ENCODE measurements around the gene CCDC92.

CCDC92 gene

GRCh38 chr12:123972457-123973401 is at the start of gene CCDC92, which contains the start of gene ZNF664:
Gene CCDC92, minus strand, starts transcription at chr12:123972831. Its CDS starts 28,526 bp downstream, at chr12:123944305.
Gene ZNF664, plus strand, starts transcription at chr12:123973215. Its CDS starts 38,930 bp downstream, at chr12:124012145.
- peak; percentile 95 for DNase-seq (ENCODE audit: low read depth)

- DNase-seq (ENCODE audit: low read depth), result no peak
Measured at GRCh38 chr12:124022161-124022560, 49.5 kb upstream of the CCDC92 start.

DNA sequence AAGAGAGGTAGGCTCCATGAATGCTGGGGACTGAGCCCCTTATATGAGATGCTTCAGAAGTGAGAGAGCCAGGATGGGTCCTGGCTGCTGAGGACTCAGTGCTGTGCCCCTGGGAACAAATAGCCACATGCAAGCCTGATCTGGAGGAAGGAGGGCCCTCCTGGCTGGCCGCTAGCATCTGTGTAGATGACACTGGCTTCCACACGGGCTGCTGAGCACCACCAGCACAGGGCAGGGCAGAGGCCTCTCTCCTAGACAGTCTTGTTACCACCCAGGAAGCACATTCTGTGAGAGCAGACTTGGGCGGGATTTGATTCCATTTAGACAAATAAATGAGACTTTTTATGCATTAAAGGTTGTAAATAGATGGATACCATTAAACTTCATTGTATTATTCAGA is 48.4 kb upstream of the CCDC92 start:
- DNase-seq (ENCODE audit: low read depth), result no peak

- no peak for DNase-seq (ENCODE audit: low read depth)
Measured at GRCh38 chr12:124020514-124020949, 47.9 kb upstream of the CCDC92 start.

DNA sequence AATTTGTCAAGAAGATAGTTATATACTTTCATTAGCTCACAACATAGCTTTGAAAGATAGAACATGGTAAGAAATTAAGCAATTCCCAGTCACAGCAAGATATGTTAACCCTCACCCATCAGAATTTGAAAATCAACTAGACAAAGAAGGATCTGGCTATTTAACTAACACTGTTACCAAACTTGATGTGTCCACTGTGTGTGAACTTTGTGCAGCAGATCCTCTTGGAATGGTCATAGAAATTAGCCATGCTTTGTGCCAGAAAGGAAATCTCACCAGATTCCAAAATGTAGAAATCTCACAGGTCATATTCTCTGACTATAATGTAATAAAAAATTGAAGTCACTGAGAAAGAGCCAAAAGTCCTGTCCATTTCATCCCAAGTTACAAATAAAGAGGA is 46.5 kb upstream of the CCDC92 start:
- DNase-seq (ENCODE audit: low read depth), result no peak

DNA sequence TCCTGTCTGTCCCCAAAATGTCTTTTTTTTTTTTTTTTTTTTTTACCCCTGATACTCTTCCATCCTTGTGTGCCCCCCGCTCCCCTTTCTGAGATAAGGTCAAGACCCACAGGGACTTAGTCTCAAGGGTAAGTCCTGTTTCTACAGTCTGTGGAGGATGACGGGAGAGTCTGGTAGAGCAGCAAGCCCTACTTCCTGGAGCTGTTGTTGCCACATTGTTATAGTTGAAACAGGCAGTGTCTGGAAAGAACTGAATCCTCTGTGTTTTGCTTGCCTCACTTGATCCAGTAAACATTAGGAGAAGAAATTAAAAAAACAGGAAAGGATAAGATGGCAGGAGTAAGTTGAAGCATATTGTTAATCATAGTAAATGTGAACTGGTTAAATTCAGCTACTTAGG is 45.9 kb upstream of the CCDC92 start:
- DNase-seq (ENCODE audit: low read depth), result no peak

DNA sequence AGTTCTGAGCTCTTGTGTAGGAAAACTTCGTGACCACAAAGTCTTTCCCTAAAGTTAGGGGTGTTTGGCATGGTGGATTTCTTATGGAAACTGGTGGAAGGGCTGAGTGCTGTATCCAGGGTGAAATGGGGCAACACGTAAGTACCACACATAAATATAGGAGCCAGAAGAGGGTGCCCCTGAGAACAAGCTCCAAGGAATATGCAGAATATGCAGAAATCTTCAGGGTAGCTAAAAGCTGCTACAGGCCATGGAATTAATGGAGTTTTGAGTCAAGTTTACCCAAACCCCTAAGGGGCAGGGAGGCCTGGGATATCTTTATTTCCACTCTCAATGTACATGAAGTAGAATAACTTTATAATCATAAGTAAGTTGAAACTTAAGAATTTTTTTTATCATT is 44.4 kb upstream of the CCDC92 start:
- no peak for DNase-seq (ENCODE audit: low read depth)

DNA sequence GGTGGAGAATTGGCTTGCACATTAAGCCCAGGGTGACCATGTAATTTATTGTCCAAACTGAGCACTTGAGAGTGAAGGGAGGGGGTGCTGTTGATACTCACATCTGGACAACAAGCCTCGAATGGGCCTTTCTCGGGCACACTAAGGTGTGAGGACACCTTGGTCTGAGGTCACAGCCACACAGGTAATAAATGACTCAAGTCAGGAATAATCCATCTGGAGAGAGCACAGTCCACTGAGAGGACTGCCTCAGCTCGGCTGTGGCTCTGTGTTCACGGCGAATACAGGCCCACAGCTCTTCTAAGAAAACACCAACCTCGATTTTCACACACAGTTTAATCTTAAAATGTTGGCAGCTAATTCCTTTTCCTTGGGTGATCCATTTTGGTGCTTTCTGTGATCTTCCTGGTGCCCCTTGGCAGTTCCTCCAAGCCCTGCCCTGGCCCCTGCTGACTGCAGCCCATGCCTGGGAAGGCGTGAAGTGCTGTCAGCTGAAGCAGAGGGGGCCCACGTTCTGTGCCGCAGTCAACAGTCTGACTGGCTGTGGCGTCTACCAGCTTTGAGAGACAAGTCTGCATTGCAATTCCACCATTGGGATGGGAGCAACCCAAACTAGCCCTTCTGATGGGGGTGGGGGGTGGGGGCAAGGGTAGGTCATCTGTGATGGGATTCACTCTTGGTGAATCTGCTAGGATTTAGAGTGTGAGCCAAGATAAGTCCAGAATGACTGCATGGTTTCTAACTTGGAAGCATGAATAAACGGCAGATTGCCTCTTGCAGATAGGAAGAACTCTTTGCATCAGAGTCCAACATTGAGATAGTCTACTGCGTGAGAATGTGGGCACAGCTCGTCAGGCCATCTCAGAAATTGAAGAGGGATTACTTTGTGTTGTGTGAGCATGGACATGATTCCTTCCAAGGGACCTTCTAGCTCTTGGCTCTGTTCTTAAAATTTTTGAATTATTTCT is 43.1 kb upstream of the CCDC92 start:
- DNase-seq (ENCODE audit: low read depth), result no peak

DNA sequence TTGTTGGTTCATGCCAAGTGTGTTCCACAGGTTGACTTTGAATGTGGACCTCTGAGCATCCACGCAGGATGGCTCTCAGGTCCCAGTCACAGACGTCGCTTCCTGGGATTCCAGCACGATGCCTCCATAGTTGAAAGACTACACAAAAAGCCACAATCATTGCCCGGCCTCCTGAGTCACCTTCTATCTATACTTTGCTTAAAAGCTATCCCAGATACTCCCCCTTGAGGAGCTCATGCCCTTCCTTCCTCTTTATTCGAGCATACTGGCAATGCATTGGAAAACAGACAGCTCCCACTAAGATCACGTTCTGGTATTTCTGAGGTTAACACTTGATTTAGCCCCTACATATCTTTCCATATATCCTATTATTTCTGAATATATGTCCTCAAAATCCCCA is 40.4 kb upstream of the CCDC92 start:
- DNase-seq (ENCODE audit: low read depth), result no peak

DNA sequence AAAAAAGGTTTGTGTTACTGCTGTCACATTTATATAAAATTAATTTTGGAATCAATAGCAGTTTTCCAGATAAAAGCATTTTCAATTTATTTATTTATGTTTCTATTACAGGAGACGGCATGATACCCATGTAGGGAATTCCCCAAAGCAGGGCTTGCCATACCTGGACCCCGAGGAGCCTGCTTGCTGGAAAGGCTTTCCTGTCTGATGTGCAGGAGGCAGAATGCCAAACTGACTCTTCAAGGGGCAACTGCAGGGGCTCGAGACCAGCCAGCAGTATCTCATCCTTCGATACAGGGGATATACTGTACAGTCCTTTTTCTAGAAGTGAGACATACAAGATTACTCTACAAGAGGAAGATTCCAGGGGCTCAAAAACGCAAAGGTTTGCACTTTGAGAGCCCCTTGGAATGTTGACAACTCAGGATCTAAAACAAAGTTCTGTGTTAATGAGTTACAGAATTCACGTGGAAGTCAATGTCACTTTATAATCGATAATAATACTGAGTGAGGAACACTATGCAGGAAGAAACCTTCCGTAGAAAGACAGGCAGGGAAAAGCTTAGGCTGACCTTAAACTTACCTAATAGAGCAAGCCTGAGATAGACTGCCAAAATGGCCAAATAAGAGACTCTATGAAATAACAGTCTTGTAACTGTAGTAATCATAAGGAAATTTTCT is 38.9 kb upstream of the CCDC92 start:
- DNase-seq (ENCODE audit: low read depth), result no peak

DNA sequence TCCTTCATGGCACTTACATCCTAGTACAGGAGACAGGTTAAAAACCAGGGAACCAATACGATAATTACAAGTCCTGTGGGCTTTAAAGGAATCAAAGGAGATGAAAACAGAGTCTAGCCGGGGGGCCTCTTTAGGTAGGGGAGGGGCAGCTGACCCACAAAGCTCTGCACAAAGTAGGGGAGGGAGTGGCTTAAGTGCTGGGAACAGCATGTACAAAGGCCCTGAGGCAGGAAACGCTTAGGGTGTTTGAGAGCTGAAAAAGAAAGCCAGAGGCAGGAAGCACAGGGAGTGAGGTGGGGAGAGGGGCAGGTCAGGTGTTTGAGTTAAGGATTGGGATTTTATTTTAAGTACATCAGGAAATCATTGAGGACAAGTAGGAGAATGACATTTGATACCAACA is 38.1 kb upstream of the CCDC92 start:
- no peak for DNase-seq (ENCODE audit: low read depth)

DNA sequence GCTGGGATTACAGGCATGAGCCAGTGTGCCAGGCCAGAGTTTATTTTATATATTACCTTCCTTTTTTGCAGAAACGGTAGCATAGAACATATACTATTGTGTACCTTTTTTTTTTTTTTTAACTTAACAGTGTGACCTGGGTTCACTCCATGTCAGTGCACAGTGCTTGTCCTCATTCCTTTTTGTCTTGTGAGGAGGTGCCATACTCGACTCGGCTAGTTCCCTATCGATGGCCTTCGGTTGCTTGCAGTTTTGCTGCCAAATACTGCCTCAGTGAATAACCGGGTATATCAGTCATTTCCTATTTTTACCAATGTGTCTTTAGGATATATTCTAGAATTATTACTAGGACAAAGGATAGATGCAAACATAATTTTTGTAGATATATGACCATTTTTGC is 37.1 kb upstream of the CCDC92 start:
- no peak for DNase-seq (ENCODE audit: low read depth)

DNA sequence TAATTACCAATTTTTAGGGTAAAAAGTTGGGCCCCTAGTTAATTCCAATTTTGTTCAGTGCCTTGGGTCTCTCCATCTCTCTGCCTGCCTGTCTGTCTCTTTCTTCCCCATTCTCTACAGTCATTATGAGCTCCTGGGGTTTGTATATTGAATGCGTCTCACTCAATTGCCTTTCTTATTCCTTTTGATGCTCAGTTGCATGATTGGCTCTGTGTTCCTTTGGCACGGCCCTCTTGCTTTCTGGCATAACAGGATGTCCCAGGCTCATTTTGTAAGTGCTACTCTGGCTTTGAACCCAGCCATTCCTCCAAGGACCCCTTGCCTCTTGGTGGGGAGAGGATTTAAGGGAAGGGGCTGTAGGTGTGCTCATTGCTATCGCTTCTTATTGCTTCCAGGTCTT is 36.0 kb upstream of the CCDC92 start:
- no peak for DNase-seq (ENCODE audit: low read depth)

DNA sequence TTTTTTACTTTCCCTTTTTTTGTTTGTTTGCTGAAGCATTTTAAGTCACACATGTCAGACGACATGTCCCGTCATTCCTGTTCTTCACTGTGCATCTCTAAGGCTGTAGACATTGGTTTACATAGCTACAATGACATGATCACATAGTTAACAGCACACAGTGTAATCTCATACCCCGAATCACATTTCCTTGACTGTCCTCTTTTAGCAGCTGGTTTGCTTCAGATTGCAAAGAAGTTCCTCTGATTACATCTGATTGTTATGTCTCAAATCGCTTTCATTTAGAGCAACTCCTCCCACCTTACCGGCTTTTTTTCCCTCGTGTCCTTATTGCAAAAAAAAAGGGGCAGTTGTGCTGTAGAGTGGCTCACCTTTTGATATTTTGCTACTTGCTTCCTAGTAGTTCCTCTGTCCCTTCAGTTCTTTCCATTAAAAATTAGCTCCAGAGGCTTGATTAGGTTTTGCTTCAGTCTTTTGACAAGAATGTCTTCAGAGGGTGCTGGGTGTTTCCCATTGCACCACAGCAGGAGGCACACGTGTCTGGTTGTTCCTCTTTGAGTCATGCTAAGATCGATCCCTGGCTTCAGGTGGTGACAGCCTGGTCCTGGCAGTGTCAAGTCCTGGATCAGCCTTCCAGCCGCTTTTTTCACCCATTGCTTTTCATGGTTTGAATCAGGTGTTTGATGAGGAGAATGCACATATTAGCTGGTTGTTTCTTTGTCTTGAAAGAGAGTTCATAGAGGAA is 35.4 kb upstream of the CCDC92 start:
- DNase-seq (ENCODE audit: low read depth), result no peak

- no peak for DNase-seq (ENCODE audit: low read depth)
Measured at GRCh38 chr12:124006846-124007713, 34.4 kb upstream of the CCDC92 start.

DNA sequence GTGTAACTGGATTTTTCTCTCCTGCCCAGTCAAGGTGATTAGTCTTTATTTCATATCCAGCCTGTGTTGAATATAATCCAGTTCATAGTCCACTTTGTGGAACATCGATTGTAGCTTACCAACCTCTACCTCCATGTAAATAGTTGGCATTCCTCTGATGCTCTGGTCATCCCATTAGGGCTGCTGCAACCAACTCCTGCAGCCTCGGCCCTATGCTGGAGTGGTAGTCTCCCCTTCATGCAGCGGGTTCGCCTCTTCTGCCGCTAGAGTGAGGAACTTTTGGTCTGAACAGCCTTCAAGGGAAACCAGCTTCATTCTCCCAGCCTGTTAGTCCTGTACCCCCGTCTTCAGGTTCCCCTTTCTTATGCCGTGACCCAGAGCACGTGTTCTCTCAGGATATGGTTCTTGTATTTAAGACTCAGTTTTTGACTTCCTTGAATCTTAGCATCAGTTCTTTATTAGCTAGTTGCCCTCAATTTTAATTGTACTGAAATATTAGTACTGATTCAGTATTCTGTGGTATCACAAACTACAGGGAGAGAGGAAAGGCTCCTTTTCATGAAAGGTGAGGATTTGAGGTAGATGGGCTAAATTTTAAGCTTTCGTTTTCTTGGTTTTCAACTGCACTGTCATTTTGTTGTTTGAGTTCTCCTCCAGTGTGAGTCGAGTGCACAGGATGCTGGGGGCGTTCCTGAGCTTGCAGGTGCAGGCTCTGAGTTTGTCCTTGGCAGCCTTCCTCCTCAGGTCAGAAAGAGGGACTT is 33.6 kb upstream of the CCDC92 start:
- no peak for DNase-seq (ENCODE audit: low read depth)

- DNase-seq (ENCODE audit: low read depth), result no peak
Measured at GRCh38 chr12:124004233-124004875, 31.7 kb upstream of the CCDC92 start.

- no peak for DNase-seq (ENCODE audit: low read depth)
Measured at GRCh38 chr12:124002654-124003053, 30.0 kb upstream of the CCDC92 start.

Measured in activated T-cell treated with anti-CD3 and anti-CD28 coated beads for 48 hours (primary cell).